Raji (cell line): ENCODE results near the gene GADD45B.
A peak's percentile ranks its signal among the peaks of the same experiment; 100 is the strongest.

Source experiments
- POLR2A ChIP-seq: IDR thresholded peaks from 2 replicates; pipeline ENCODE4 v1.6.1; 2011; ENCODE audit warnings: low read depth, low read length, control low read depth; ENCODE audit not compliant: insufficient read depth

The GADD45B gene

GRCh38 chr19:2455851-2456570, 19.9 kb upstream of the GADD45B start:
- TF ChIP-seq POLR2A, result no peak

- TF ChIP-seq POLR2A, result no peak
These were observed 18.4 kb upstream of the GADD45B start for GRCh38 chr19:2457394-2458037.

- no peak for TF ChIP-seq POLR2A
These were observed 17.9 kb upstream of the GADD45B start for GRCh38 chr19:2458054-2458453.

- no peak for TF ChIP-seq POLR2A
These were observed 15.7 kb upstream of the GADD45B start for GRCh38 chr19:2460245-2460644.

GRCh38 chr19:2461751-2462634, 13.9 kb upstream of the GADD45B start:
- TF ChIP-seq POLR2A, result 0 out of 2 replicates have a peak, but pooled peaks have one; percentile 37

GRCh38 chr19:2462635-2463421, 13.1 kb upstream of the GADD45B start:
- TF ChIP-seq POLR2A, result no peak

GRCh38 chr19:2464389-2464788, 11.5 kb upstream of the GADD45B start:
- TF ChIP-seq POLR2A, result no peak

- no peak for TF ChIP-seq POLR2A
These were observed 7.3 kb upstream of the GADD45B start for GRCh38 chr19:2468596-2468995.

GRCh38 chr19:2469102-2469914, 6.6 kb upstream of the GADD45B start:
- no peak for TF ChIP-seq POLR2A

GRCh38 chr19:2474232-2475017, 1.5 kb upstream of the GADD45B start:
- peak; percentile 34; the same call in 1 of the 2 replicates for TF ChIP-seq POLR2A

GRCh38 chr19:2475018-2475701, 767 bp upstream of the GADD45B start:
- TF ChIP-seq POLR2A, result 0 out of 2 replicates have a peak, but pooled peaks have one; percentile 11

GRCh38 chr19:2476451-2477140, 669 bp downstream of the GADD45B start:
- peak; percentile 35; the same call in 1 of the 2 replicates for TF ChIP-seq POLR2A
